H1 (cell line): ENCODE data around the gene CD200R1L. TPM values are rescaled to one million over a fixed set of nuclear protein-coding genes. Genes with fewer than 3 reads are reported as not detected.
A peak's percentile ranks its signal among the peaks of the same experiment; 100 is the strongest.

Experiments
- CTCF ChIA-PET: fragments of 300-600 bp; sonication (Branson Sonifier 250); formaldehyde crosslinking; loops from one replicate; lab custom pipeline; 2021; ENCODE audit not compliant: partially characterized antibody; lab: Charles Lee
- POLR2A ChIA-PET: fragments of 300-600 bp; sonication (Branson Sonifier 250); formaldehyde crosslinking; loops from one replicate; lab custom pipeline; 2021; ENCODE audit warnings: inconsistent platforms; ENCODE audit not compliant: partially characterized antibody; lab: Charles Lee
- DNase-seq, 2 experiments: peaks; one replicate each; pipeline versions ENCODE4 v3.0.0 to v3.0.0-alpha.2; 2010 to 2022; ENCODE audit warnings: low spot score in 2 of 2, low read depth in 1 of 2, mixed read lengths in 1 of 2
- FAIRE-seq: peaks from 2 replicates; lab custom pipeline; 2011; peaks lifted over from hg19 to GRCh38; lab: Jason Lieb, UNC
- H2AFZ ChIP-seq: 2 replicates; pipeline ENCODE4 v1.8.1; 2012; ENCODE audit warnings: low read length, inconsistent platforms
- H2AK5ac ChIP-seq: 2 replicates; pipeline ENCODE4 v1.6.1; 2013; ENCODE audit warnings: low read depth, low read length
- H2BK120ac ChIP-seq: replicated peaks from 2 replicates; pipeline ENCODE3; 2013; ENCODE audit warnings: low read depth, low read length, inconsistent platforms
- H2BK12ac ChIP-seq: 2 replicates; pipeline ENCODE4 v1.6.1; 2013; ENCODE audit warnings: low read depth, low read length
- H2BK15ac ChIP-seq: 2 replicates; pipeline ENCODE4 v1.6.1; 2013; ENCODE audit warnings: low read length
- H2BK20ac ChIP-seq: 2 replicates; pipeline ENCODE4 v1.6.1; 2013; ENCODE audit warnings: low read length
- H2BK5ac ChIP-seq: 2 replicates; pipeline ENCODE4 v1.6.1; 2013; ENCODE audit warnings: low read depth, low read length
- H3K14ac ChIP-seq: 2 replicates; pipeline ENCODE4 v1.6.1; 2013; ENCODE audit warnings: inconsistent platforms; ENCODE audit not compliant: insufficient read length
- H3K18ac ChIP-seq: 2 replicates; pipeline ENCODE4 v1.6.1; 2013; ENCODE audit warnings: low read length; ENCODE audit errors: extremely low read depth
- H3K23ac ChIP-seq: 2 replicates; pipeline ENCODE4 v1.6.1; 2013; ENCODE audit warnings: inconsistent platforms; ENCODE audit not compliant: insufficient read length
- H3K23me2 ChIP-seq: 2 replicates; pipeline ENCODE4 v1.6.1; 2013; ENCODE audit warnings: low read depth, low read length
- H3K27ac ChIP-seq: 2 replicates; pipeline ENCODE4 v1.6.1; 2011; ENCODE audit warnings: low read depth, low read length, inconsistent platforms
- H3K27me3 ChIP-seq, 4 experiments: replicated peaks in 1 of 4; 1 replicate in 1 of 4; 2 replicates in 3 of 4; pipeline versions ENCODE4 v1.6.1 to v1.8.1; 2011 to 2013; ENCODE audit warnings: low read length in 3 of 4, mild to moderate bottlenecking in 3 of 4, inconsistent platforms in 2 of 4, mixed read lengths in 2 of 4, moderate library complexity in 1 of 4; ENCODE audit not compliant: control insufficient read depth in 3 of 4, insufficient read depth in 3 of 4; ENCODE audit errors: extremely low read depth in 1 of 4
- H3K36me3 ChIP-seq, 4 experiments: 2 replicates each; pipeline versions ENCODE4 v1.6.1 to v1.8.1; 2011 to 2013; ENCODE audit warnings: mild to moderate bottlenecking in 4 of 4, low read length in 3 of 4, moderate library complexity in 2 of 4, control low read depth in 1 of 4, inconsistent platforms in 1 of 4; ENCODE audit not compliant: insufficient read depth in 4 of 4, control insufficient read depth in 2 of 4
- H3K4ac ChIP-seq: replicated peaks from 2 replicates; pipeline ENCODE3; 2013; ENCODE audit warnings: low read length, low read depth, mixed read lengths, inconsistent platforms; ENCODE audit not compliant: insufficient read length
- H3K4me1 ChIP-seq, 4 experiments: replicated peaks in 1 of 4; 1 replicate in 1 of 4; 2 replicates in 3 of 4; pipeline versions ENCODE4 v1.6.1 to v1.8.1; 2011 to 2013; ENCODE audit warnings: low read length in 3 of 4, inconsistent platforms in 2 of 4, mixed read lengths in 1 of 4; ENCODE audit not compliant: insufficient read depth in 4 of 4, control insufficient read depth in 3 of 4
- H3K4me2 ChIP-seq, 2 experiments: 2 replicates each; pipeline versions ENCODE4 v1.6.1 to v1.8.1; 2011 to 2013; ENCODE audit warnings: low read depth in 2 of 2, low read length in 2 of 2, control low read depth in 1 of 2, inconsistent platforms in 1 of 2, mild to moderate bottlenecking in 1 of 2; ENCODE audit not compliant: insufficient read depth in 1 of 2
- H3K4me3 ChIP-seq, 4 experiments: fragments of 200-600, 300-600 bp in 1 of 4; sonication (generic), shearing (Covaris generic), sonication (Bioruptor Twin) in 1 of 4; 2 replicates each; pipeline versions ENCODE4 v1.5.1 to v1.8.1; 2011 to 2016; ENCODE audit warnings: low read length in 4 of 4, low read depth in 3 of 4, control low read depth in 2 of 4, inconsistent platforms in 2 of 4, mild to moderate bottlenecking in 2 of 4, mixed read lengths in 1 of 4, moderate library complexity in 1 of 4; ENCODE audit not compliant: insufficient read depth in 2 of 4; ENCODE audit errors: extremely low read depth in 1 of 4
- H3K56ac ChIP-seq: replicated peaks from 2 replicates; pipeline ENCODE3; 2013; ENCODE audit warnings: low read depth, mild to moderate bottlenecking, mixed read lengths, low read length, inconsistent platforms; ENCODE audit not compliant: insufficient read length
- H3K79me1 ChIP-seq: 2 replicates; pipeline ENCODE4 v1.6.1; 2013; ENCODE audit warnings: low read depth, low read length, control low read depth
- H3K79me2 ChIP-seq, 2 experiments: 2 replicates each; pipeline versions ENCODE4 v1.6.1 to v1.8.1; 2012 to 2013; ENCODE audit warnings: low read length in 2 of 2, mild to moderate bottlenecking in 2 of 2, inconsistent platforms in 1 of 2; ENCODE audit not compliant: insufficient read depth in 2 of 2, control insufficient read depth in 1 of 2
- H3K9ac ChIP-seq, 4 experiments: replicated peaks in 1 of 4; 1 replicate in 1 of 4; 2 replicates in 3 of 4; pipeline versions ENCODE4 v1.6.1 to v1.8.1; 2011 to 2013; ENCODE audit warnings: low read depth in 3 of 4, low read length in 3 of 4, control low read depth in 2 of 4, mild to moderate bottlenecking in 2 of 4, moderate library complexity in 2 of 4, inconsistent platforms in 1 of 4; ENCODE audit errors: extremely low read depth in 1 of 4
- H3K9me3 ChIP-seq, 2 experiments: 2 replicates each; pipeline versions ENCODE4 v1.6.1 to v1.8.1; 2012 to 2013; ENCODE audit warnings: mild to moderate bottlenecking in 2 of 2, moderate library complexity in 2 of 2, control low read depth in 1 of 2, inconsistent platforms in 1 of 2, low read depth in 1 of 2, low read length in 1 of 2, mixed read lengths in 1 of 2; ENCODE audit not compliant: insufficient read depth in 2 of 2
- H4K20me1 ChIP-seq, 2 experiments: replicated peaks in 1 of 2; 2 replicates each; pipeline versions ENCODE3 to v1.8.1; 2011 to 2013; ENCODE audit warnings: inconsistent platforms in 2 of 2, low read length in 2 of 2, mild to moderate bottlenecking in 1 of 2; ENCODE audit not compliant: insufficient read depth in 2 of 2, control insufficient read depth in 1 of 2
- H4K5ac ChIP-seq: 2 replicates; pipeline ENCODE4 v1.6.1; 2013; ENCODE audit warnings: low read length, low read depth, mixed read lengths, inconsistent platforms; ENCODE audit not compliant: insufficient read length
- H4K8ac ChIP-seq: 2 replicates; pipeline ENCODE4 v1.8.0; 2013; ENCODE audit warnings: mild to moderate bottlenecking, moderate library complexity, low read length, inconsistent platforms; ENCODE audit not compliant: insufficient read depth; ENCODE audit errors: extremely low read depth
- H4K91ac ChIP-seq: replicated peaks from 2 replicates; pipeline ENCODE3; 2013; ENCODE audit warnings: low read length, mixed read lengths, inconsistent platforms; ENCODE audit not compliant: insufficient read length
- ATF2 ChIP-seq: IDR thresholded peaks from 2 replicates; pipeline ENCODE4 v1.6.1; 2012; ENCODE audit warnings: low read length, inconsistent platforms
- CBX8 ChIP-seq: fragments of 300-800, 300-1000 bp; sonication (generic); IDR thresholded peaks from 2 replicates; pipeline ENCODE4 v1.7.1; 2016; ENCODE audit warnings: low read depth, low read length, borderline replicate concordance
- EGR1 ChIP-seq: IDR thresholded peaks from 2 replicates; pipeline ENCODE4 v1.6.1; 2011; ENCODE audit warnings: low read depth, low read length, borderline replicate concordance
- EZH2 ChIP-seq: fragments of 200-600 bp; sonication (generic); IDR thresholded peaks from 2 replicates; pipeline ENCODE4 v1.7.1; 2012; ENCODE audit warnings: low read depth, mild to moderate bottlenecking, moderate library complexity, low read length, inconsistent platforms; ENCODE audit not compliant: severe bottlenecking
- POLR2AphosphoS5 ChIP-seq: IDR thresholded peaks from 2 replicates; pipeline ENCODE4 v1.6.1; 2011; ENCODE audit warnings: low read depth, low read length
- RAD21 ChIP-seq, 2 experiments: IDR thresholded peaks in 1 of 2; conservative IDR thresholded peaks in 1 of 2; 2 replicates each; pipeline ENCODE4 v1.6.1; 2011; ENCODE audit warnings: low read depth in 2 of 2, low read length in 2 of 2, improper control_type of control experiment in 1 of 2, inconsistent platforms in 1 of 2, mild to moderate bottlenecking in 1 of 2, moderate library complexity in 1 of 2
- RBBP5 ChIP-seq: IDR thresholded peaks from 2 replicates; pipeline ENCODE4 v1.7.1; 2012; ENCODE audit warnings: low read depth, mild to moderate bottlenecking, inconsistent platforms, low read length, moderate library complexity, borderline replicate concordance
- RNF2 ChIP-seq: fragments of 200-900, 300-1000 bp; sonication (generic); IDR thresholded peaks from 2 replicates; pipeline ENCODE4 v1.7.1; 2016; ENCODE audit warnings: borderline replicate concordance, low read depth, mild to moderate bottlenecking, antibody characterized with exemption, low read length; ENCODE audit not compliant: poor library complexity, severe bottlenecking; ENCODE audit errors: missing control alignments
- SRF ChIP-seq: IDR thresholded peaks from 2 replicates; pipeline ENCODE4 v1.6.1; 2011; ENCODE audit warnings: mild to moderate bottlenecking, low read depth, low read length, moderate library complexity
- WGBS, 2 experiments: shearing (Covaris generic) in 1 of 2; methylation state at CpG; one replicate each; pipeline versions ENCODE4 v1.1.6 to v1.1.7; 2013 to 2015; ENCODE audit warnings: low lambda C conversion rate in 2 of 2, mixed read lengths in 2 of 2, inconsistent platforms in 1 of 2, low coverage in 1 of 2, missing lambda C conversion rate in 1 of 2; ENCODE audit not compliant: insufficient replicate concordance in 2 of 2, insufficient coverage in 1 of 2, insufficient read length in 1 of 2; ENCODE audit errors: extremely low coverage in 1 of 2, missing lambda C conversion rate in 1 of 2; 5-methylcytosine and 5-hydroxymethylcytosine counted together
- polyA plus RNA-seq, 7 experiments: library from polyadenylated mRNA; depleted of rRNA in 3 of 7; stranded (reverse) in 5 of 7; unstranded in 2 of 7; fragments of >200 nt in 5 of 7; fragments of 200-250 nt in 2 of 7; gene quantifications; 1 replicate in 5 of 7; 2 replicates in 1 of 7; 4 replicates in 1 of 7; pipeline versions ENCODE4 v1.2.1 to v1.2.3, GENCODE V29; 2011 to 2013; ENCODE audit warnings: missing spikeins in 2 of 7, mixed read lengths in 2 of 7
- total RNA-seq: library from RNA; stranded (reverse); fragmentation: NEBNext Ultra II Directional; extraction: Animal tissue kit (Norgen Biotek cat#: 25700); gene quantifications from 2 replicates; pipeline ENCODE4 v1.2.1, GENCODE V29; 2021

The CD200R1L gene
- total and polyA plus RNA-seq, 2 of the 8 experiments (the other 6 are each of a cell fraction or from before 2014, with no cell fraction given) = not detected

- ChIA-PET CTCF (interaction anchor here (0.8 to 4.4 kb wide), 21 partner anchors 10 to 373 kb away, joined by 3 to 32 read pairs (median 4); partner anchors contain the start of gene CCDC80), POLR2A (interaction anchor here (0.8 to 1.0 kb wide), 2 partner anchors 173 to 177 kb away, joined by 3 to 7 read pairs; partner anchors contain the start of genes CCDC80 and GTPBP8)
- no peaks in the 10 kb centered on the region for H3K23me2 ChIP-seq
- peak; percentile 71 for FAIRE-seq
- no peak overlapping the region for H3K4ac ChIP-seq
- no peak overlapping the region for H4K8ac ChIP-seq
- no peak overlapping the region for H3K27ac ChIP-seq
- no peaks in the 10 kb centered on the region for H3K79me2 ChIP-seq
- H3K4me1 ChIP-seq = no peaks in the 10 kb centered on the region
- DNase-seq = no peak
- no peaks in the 10 kb centered on the region for H3K36me3 ChIP-seq
- no peak overlapping the region for H2BK20ac ChIP-seq
- no peak overlapping the region for H3K18ac ChIP-seq
- H3K14ac ChIP-seq = no peak overlapping the region
- H4K20me1 ChIP-seq = no peaks in the 10 kb centered on the region
- H2BK12ac ChIP-seq = no peak overlapping the region
- 0 out of 4 replicates have a peak, but pooled peaks cover 0 to 3% of the 10 kb centered on the region in 2 experiments for H3K9me3 ChIP-seq
- no peak overlapping the region for H4K91ac ChIP-seq
- 79% methylated on average over 2 of the region's 2 CpGs; no CpG with 5 or more reads in 1 of the 2 experiments for WGBS, 2 experiments
- no peak overlapping the region for H3K9ac ChIP-seq
- no peak overlapping the region for H3K23ac ChIP-seq
- H2BK5ac ChIP-seq = no peak overlapping the region
- no peak overlapping the region for H3K4me2 ChIP-seq
- no peak overlapping the region for H2BK15ac ChIP-seq
- no peaks in the 10 kb centered on the region for H3K79me1 ChIP-seq
- H2BK120ac ChIP-seq = no peak overlapping the region
- no peak overlapping the region for H3K4me3 ChIP-seq
- H2AK5ac ChIP-seq = no peak overlapping the region
- no peak overlapping the region for H3K56ac ChIP-seq
- no peak overlapping the region for H4K5ac ChIP-seq
- H2AFZ ChIP-seq = no peak overlapping the region
- no peaks in the 10 kb centered on the region for H3K27me3 ChIP-seq
- no peak for TF ChIP-seq EZH2
- no peak for TF ChIP-seq SRF
- peak; percentile 60 to 75 for TF ChIP-seq RAD21 (IDR thresholded peaks at IDR 0.05 in 1 of 2, conservative IDR thresholded peaks at IDR 0.05 in 1 of 2; ENCODE audit: low read depth in 2 of 2, low read length in 2 of 2)
- TF ChIP-seq ATF2 = no peak
- no peak for TF ChIP-seq EGR1
- TF ChIP-seq POLR2AphosphoS5 = no peak
- TF ChIP-seq CBX8 = no peak
- TF ChIP-seq RBBP5 = no peak
- no peak for TF ChIP-seq RNF2
Observed at GRCh38 chr3:112814266-112814665, 32.4 kb downstream of the CD200R1L start.
